GM19240 (cell line): ENCODE results near the gene CARD8.
"Not testable (repeated sequence)": the region's sequence is repeated elsewhere in the genome, so short reads cannot be mapped to it uniquely, and the experiment has no call there.

Experiments used
- DNase-seq: peaks from one replicate; pipeline ENCODE4 v3.0.0; 2011; ENCODE audit warnings: low spot score; ENCODE audit not compliant: insufficient read length

Gene CARD8

DNA sequence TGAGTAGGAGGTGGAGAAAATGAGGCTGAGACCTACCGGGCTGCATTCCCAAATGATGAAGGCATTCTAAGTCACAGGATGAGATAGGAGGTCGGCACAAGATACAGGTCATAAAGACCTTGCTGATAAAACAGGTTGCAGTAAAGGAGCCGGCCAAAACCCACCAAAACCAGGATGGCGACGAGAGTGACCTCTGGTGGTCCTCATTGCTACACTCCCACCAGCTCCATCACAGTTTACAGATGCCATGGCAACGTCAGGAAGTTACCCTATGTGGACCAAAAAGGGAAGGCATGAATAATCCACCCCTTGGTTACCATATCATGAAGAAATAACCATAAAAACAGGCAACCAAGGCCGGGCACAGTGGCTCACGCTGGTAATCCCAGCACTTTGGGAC, 9.6 kb upstream of the CARD8 start:
- not testable (repeated sequence) for DNase-seq

DNA sequence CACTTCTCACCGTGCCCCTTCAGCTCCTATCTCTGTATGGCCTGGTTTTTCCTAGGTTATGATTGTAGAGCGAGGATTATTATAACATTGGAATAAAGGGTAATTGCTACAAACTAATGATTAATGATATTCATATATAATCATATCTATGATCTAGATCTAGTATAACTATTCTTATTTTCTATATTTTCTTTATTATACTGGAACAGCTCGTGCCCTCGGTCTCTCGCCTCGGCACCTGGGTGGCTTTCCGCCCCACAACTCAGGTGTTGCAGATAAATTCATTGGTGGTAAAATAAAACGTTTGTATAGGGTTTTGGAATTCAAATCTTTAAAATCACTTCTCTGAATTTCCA, 4.6 kb upstream of the CARD8 start:
- not testable (repeated sequence) for DNase-seq

DNA sequence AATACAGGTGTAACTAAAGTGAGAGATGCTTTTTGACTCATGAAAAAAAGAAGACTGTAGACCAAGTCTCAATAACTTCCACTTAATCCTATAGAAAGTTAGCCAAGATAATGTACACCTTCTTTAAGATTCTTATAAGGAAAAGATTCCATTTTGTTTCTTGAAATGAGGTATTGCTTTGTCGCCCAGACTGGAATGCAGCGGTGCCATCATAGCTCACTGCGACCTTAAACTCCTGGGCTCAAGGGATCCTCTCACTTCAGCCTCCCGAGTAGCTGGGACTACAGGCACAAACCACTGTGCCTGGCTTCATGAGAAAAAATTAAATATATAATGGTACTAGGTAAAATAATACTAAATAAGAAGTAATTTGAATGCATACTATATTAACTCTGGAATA, 3.3 kb upstream of the CARD8 start:
- not testable (repeated sequence) for DNase-seq

DNA sequence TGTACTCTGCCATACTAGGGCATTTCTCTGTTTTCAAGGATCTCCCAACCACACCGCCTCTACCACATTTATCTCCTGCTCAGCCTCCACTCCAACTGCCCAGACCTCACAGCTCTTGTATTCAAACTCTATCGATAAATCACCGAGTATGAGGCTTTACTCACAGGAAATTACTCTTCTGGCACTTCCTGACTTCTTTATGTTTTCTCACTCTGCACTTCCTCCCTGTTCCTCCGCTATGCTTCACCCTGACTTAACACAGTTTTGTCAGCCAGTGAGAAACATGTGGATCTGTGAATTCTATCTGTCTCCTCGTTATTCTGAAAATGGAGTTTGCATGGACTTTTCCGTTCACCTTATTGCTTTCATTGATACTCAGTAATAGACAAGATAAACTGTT, 2.6 kb upstream of the CARD8 start:
- DNase-seq = no peak

DNA sequence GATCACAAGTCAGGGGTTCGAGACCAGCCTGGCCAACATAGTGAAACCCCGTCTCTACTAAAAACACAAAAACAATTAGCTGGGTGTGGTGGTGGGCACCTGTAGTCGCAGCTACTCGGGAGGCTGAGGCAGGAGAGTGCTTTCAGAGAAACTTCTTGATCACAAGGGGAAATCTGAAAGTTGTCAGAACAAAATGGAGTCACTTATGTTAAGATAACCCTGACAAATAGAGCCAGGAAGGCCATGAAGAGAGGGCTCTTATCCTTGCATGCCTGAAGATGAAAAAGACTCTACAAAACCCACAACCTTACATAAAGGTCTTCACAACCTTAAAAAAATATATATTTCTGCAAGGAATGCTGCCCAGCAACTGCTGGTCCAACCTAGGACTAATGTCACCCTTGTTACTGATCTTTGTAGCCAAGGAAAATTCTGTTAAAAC, 1.2 kb downstream of the CARD8 start:
- no peak for DNase-seq

DNA sequence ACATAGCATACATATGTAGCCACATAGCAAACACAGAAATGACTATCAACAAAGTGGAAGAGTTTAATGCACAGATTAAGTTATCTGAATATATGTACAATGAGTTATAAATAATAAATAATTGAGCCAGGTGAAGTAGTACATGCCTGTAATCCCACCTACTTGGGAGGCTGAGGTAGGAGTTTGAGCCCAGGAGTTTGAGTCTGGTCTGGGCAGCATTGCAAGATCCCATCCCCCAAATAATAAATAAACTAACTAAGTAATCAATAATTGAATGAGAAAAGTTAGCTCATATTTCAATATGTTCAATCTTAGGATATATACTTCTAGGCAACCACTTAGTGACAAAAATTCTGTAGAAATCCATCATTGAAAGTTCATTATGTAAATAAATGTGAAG, 1.7 kb downstream of the CARD8 start:
- no peak for DNase-seq

DNA sequence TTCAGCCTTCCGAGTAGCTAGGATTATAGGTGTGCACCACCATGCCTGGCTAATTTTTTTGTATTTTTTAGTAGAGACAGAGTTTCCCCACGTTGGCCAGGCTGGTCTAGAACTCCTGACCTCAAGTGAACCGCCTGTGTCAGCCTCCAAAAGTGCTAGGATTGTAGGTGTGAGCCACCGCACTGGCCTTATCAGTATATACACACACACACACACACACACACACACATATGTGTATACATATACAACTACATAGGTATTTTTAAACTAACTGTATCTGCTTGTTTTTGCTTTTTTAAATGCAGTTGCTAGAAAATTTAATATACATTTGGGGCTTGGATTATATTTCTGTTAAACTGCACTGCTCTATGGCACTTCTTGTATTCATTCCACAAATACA, 3.1 kb downstream of the CARD8 start:
- DNase-seq = no peak

DNA sequence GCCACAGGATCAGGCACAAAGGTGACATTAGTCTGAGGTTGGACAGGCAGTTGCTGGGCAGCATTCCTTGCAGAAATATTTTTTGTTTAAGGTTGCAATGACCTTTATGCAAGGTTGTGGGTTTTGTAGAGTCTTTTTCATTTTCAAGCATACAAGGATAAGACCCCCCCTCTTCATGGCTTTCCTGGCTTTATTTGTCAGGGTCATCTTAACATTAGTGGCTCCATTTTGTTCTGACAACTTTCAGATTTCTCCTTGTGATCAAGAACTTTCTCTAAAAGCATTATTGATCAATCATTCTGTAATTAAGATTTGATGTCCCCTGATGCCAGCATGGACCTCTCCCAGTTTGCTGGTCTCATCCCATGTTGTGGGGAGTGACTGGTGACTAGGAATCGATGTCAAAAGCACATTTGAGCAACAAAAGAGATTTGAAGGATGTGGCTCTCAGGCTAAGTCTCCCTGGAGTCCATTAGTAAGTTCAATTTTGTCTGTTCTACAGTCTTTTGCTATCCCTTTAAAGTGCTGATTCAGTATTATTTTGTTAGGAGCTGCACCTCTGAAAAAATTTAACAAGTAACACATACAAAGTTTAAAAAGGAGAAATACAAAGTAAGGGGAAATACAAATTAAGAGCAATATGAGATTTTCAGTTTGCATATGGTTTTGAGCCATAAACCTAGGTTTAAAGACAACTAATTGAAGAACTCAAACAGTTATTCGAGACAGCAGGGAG, 5.3 kb downstream of the CARD8 start:
- DNase-seq = no peak

DNA sequence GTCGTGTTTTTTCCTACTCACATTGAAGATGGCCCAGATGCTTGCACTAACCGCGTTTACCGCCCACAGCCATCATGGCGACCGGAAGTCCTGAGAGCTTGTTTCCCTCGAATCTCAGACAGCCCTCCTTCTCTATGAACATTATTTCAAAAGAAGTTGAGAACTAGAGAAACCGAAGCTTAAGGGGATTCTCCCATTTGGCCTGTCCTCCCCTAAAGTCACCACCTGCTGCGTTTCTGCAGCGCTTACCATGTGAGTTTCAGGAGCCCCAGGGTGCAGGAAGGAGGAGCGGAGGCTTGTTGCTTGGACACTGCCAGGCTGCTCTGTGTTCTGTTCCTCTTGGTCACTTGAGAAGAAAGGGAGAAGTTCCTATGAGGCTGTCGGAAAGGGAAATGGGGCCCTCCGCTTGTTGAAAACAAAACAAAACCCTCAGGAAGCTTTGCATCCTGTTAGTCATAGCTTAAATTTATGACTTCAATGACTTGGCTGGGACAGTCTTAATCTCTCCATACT, 6.2 kb downstream of the CARD8 start:
- peak; percentile 14 for DNase-seq

DNA sequence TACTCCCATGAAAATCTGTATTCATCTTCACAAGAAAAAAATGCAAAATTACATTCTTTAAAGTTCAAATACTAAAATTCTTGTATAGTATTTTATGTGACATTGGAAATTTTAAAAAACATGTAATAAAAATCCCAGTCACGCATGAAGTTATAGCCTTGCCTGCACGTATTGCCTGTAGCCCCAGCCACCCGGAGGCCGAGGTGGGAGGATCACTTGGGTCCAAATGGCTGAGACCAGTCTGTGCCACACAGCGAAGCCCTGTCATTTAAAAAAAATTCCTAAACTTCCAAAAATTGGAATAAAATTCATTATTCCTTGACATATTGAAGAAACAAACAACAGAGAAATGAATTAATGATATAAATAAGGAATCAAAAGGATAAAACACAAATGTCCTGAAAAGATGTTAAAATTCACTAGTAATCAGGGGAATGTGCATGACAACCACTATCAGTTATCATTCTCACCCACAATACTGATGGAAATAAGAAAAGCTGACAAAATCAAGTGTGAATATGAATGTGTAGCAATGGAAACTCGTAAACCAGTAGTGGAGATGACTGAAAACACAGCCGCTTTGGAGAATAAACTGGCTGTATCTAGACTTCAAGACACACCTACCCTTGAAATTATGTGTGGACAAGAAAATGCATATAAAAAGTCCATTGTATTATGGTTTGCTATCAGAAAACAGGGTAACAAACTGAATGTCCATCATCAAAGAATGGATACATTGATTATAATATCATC, 7.5 kb downstream of the CARD8 start:
- DNase-seq = no peak

DNA sequence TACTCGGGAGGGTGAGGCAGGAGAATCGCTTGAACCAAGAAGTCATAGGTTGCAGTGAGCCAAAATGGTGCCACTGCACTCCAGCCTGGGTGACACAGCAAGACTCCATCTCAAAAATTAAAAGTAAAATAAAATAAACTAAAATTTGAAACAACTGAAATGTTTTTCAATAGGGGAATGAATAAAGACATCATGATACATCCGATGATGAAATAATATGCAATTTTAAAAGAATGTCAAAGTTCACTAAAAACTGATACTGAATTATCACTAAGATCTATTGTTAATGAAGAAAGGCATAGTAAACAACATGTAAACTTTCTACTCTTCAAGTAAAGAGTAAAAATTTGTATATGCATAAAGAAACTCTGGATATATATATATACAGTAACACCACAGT, 8.5 kb downstream of the CARD8 start:
- no peak for DNase-seq

DNA sequence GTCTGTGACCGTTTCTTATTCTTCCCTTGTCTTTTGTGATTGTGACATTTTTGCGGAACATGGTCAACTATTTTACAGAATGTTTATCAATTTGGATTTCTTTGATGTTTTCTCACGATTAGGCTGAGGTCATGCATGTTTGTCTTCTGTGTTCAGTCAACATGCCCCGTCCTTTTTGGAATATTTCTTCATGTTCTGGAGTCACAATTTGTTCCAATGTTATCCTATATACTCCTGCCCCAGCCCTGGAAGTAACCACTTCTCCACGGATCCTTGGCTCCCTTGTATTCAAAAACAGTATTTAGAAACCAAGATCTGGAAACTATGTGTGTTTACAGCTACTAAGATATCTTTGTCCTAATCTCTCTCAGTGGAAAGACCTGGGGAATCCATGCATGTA, 9.6 kb downstream of the CARD8 start:
- no peak for DNase-seq

DNA sequence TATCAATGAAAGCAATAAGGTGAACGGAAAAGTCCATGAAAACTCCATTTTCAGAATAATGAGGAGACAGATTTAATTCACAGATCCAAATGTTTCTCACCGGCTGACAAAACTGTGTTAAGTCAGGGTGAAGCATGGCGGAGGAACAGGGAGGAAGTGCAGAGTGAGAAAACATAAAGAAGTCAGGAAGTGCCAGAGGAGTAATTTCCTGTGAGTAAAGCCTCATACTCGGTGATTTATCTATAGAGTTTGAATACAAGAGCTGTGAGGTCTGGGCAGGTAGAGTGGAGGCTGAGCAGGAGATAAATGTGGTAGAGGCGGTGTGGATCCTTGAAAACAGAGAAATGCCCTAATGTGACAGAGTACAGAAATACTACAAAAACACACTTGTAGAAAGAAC, 11.4 kb downstream of the CARD8 start:
- no peak for DNase-seq

DNA sequence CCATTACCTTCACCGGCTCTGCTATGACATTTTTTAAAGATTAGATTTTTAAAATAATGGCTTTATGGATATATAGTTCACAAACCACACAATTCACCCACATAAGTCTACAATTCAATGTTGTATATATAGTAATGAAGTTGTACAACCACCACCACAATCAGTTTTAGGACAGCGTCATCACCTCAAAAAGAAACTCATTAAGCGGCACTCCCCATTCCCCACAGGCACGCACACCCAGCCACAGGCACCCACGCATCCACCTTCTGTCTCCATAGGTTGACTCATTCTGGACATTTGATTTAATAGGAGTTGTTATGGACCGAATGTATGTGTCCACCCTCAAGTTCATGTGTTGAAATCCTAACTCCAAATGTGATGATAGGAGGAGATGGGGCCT, 13.9 kb downstream of the CARD8 start:
- DNase-seq = not testable (repeated sequence)

DNA sequence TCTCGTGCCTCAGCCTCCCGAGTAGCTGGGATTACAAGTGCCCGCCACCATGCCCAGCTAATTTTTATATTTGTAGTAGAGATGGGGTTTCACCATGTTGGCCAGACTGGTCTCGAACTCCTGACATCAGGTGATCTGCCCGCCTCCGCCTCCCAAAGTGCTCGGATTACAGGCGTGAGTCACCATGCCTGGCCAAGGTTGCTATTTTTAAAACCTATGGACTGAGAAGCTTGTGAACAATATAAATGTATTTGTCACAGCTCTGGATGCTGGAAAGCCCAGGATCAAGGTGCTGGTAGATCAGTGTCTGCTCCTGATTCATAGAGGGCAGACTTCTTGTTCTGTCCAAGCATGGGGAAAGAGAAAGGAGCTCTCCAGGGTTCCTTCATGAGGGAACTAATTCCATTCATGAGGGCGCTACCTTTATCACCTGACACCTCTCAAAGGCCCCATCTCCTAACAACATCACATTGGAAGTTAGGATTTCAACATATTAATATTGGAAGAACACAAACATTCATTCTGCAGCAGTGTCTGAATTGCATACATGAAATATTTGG, 16.1 kb downstream of the CARD8 start:
- no peak for DNase-seq

DNA sequence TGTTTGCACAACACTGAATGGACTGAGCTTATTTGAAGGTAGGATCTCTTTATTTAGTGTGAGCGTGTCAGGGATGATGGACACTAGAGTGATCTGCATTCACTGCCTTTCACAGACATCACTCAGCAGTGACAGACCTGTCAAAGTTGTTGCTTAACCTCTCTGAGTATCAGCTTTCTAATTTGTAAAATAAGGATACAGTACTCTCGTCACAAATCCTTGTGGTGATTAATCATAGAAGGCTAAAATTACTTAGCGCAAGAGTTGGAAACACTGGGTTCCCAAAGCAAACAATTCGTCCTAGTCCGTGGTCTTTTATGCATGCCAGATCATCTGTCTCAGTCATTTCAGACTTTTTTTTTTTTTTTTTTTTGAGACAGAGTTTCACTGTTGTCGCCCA, 16.6 kb downstream of the CARD8 start:
- DNase-seq = no peak

DNA sequence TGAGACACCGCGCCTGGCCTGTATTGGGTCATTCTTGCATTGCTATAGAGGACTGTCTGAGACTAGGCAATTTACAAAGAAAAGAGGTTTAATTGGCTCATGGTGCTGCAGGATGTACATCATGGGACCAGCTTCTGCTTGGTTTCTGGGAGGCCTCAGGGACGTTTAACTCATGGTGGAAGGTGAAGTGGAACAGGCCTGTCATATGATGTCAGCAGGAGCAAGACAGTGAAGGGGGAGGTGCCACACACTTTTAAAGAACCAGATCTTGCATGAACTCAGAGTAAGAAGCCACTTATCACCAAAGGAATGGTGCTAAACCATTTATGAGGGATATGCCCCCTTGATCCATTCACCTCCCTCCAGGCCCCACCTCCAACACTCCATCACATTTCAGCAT, 18.7 kb downstream of the CARD8 start:
- DNase-seq = no peak

DNA sequence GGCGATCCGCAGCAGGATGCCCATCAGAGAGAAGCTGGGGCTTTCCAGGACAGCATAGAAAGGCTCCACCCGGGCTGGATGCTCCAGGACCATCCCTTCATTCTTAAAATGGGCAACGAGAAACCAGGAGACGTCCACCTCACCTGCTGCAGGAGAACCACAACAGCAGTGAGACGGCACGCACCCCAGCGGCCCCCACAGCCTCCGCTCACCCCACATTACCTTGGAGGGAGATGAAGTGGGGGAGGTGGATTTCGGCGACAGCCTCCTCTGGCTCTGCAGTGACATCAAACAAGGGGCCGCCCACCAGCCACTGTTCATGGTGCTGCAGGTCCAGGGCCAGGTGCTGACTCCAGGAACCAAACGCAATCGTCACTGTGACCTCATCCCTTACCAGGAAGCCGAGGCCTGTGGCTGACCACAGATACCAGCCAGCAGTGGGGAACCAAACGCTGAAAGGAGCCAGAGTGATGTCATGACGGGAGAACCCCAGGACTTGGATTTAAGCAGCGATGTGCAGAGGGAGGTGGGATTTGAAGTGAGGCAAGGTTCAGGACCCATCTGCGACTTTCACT, 25.1 kb downstream of the CARD8 start:
- DNase-seq = no peak

DNA sequence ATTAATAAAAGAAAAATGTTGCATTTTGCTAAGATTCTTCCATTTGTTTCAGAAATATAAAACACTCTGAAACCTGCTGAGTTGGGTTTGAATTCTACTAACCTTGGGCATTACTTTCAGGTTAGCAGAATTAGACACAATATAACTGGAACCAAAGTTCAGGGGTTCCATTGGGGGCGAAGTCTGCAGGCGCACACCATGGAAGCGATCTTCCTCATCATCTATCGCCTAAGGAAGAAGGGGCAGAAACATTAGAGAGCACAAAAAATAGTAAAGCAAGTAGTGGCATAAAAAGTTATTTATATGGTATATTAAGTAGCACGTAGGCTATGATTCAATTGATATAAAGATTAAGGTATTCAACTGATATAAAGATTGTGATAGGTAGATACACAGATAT, 34.1 kb downstream of the CARD8 start:
- DNase-seq = no peak

DNA sequence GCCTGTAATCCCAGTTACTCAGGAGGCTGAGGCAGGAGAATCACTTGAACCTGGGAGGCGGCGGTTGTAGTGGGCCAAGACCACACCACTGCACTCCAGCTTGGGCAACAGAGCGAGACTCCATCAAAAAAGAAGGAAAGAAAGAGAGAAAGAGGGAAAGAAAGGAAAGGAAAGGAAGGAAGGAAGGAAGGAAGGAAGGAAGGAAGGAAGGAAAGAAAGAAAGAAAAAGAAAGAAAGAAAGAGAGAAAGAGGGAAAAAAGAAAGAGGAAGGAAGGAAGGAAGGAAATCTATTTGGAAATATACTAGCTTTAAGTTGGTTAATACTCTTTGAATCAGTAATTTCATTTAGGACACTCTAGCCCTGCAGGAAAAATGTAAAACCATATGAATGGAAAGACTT, 34.9 kb downstream of the CARD8 start:
- DNase-seq = not testable (repeated sequence)

DNA sequence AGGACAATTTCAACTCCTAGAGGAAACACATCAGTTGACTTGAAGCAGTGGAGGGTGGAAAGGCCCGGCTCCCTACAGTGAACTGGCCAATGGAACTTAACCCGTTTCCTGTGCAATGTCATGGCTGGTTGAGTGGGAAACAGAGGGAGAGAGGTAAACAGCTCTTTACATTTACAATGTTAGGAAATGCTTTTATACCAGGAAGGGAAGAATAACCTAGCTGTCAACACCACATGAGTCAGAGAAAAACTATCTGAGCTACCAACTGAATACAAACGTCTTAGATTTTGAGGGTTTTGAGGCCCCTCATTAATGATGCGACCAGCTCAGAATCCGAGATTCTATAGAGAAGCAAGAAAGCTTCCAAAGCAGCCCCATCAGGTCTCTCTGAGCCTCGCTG, 36.7 kb downstream of the CARD8 start:
- no peak for DNase-seq

DNA sequence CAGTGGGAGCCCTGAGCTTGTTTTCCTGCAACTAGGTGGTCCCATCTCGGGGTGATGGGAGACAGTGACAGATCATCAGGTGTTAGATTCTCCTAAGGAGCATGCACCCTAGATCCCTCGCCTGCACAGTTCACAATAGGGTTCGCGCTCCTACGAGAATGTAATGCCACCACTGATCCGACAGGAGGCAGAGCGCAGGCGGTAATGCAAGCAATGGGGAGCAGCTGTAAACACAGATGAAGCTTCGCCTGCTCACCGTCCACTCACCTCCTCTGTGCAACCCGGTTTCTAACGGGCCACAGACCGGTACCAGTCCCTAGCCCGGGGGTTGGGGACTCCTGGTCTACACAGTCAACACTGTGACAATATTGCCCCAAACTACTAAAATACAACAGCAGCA, 38.8 kb downstream of the CARD8 start:
- no peak for DNase-seq
